Neuronal stem cell (in vitro differentiated cells): ENCODE measurements around the gene PALMD.

Source experiments
- DNase-seq: peaks from one replicate; pipeline ENCODE4 v3.0.0-alpha.2; 2013; ENCODE audit warnings: low spot score
- H2AFZ ChIP-seq: one replicate; pipeline ENCODE4 v1.6.1; 2013; ENCODE audit warnings: mild to moderate bottlenecking, low read length, inconsistent platforms
- H2AK5ac ChIP-seq: 2 replicates; pipeline ENCODE4 v1.6.1; 2013; ENCODE audit warnings: low read depth, mild to moderate bottlenecking, inconsistent platforms, low read length, moderate library complexity, mixed read lengths
- H2BK120ac ChIP-seq: 2 replicates; pipeline ENCODE4 v1.6.1; 2013; ENCODE audit warnings: low read depth, mild to moderate bottlenecking, inconsistent platforms, low read length, moderate library complexity, mixed read lengths
- H2BK12ac ChIP-seq: one replicate; pipeline ENCODE4 v1.6.1; 2013; ENCODE audit warnings: low read length, inconsistent platforms
- H2BK15ac ChIP-seq: 2 replicates; pipeline ENCODE4 v1.6.1; 2013; ENCODE audit warnings: mild to moderate bottlenecking, low read length, inconsistent platforms, mixed read lengths
- H2BK5ac ChIP-seq: one replicate; pipeline ENCODE4 v1.6.1; 2013; ENCODE audit warnings: inconsistent platforms, mild to moderate bottlenecking, low read length, moderate library complexity
- H3K14ac ChIP-seq: one replicate; pipeline ENCODE4 v1.6.1; 2013; ENCODE audit warnings: low read length, inconsistent platforms
- H3K18ac ChIP-seq: 2 replicates; pipeline ENCODE4 v1.6.1; 2013; ENCODE audit warnings: low read length, inconsistent platforms
- H3K23ac ChIP-seq: 2 replicates; pipeline ENCODE4 v1.6.1; 2013; ENCODE audit warnings: low read depth, mild to moderate bottlenecking, mixed read lengths, low read length, inconsistent platforms; ENCODE audit not compliant: poor library complexity
- H3K27ac ChIP-seq: replicated peaks from 3 replicates; pipeline ENCODE4 v1.5.1; 2013; ENCODE audit warnings: low read length, inconsistent platforms
- H3K27me3 ChIP-seq, 3 experiments: 2 replicates each; pipeline ENCODE4 v1.6.1; 2013; ENCODE audit warnings: low read length in 3 of 3, mild to moderate bottlenecking in 2 of 3, inconsistent platforms in 1 of 3, low read depth in 1 of 3, mixed read lengths in 1 of 3, moderate library complexity in 1 of 3; ENCODE audit not compliant: control insufficient read depth in 3 of 3, insufficient read depth in 3 of 3
- H3K36me3 ChIP-seq, 2 donors: replicated peaks in 1 of 2; 2 replicates each; pipeline ENCODE4 v1.6.1; 2013; ENCODE audit warnings: low read length in 2 of 2; ENCODE audit not compliant: control insufficient read depth in 2 of 2, insufficient read depth in 2 of 2
- H3K4ac ChIP-seq: 2 replicates; pipeline ENCODE4 v1.6.1; 2013; ENCODE audit warnings: inconsistent platforms, mild to moderate bottlenecking, low read length, moderate library complexity
- H3K4me1 ChIP-seq, 2 donors: 1 replicate in 1 of 2; 2 replicates in 1 of 2; pipeline ENCODE4 v1.6.1; 2013; ENCODE audit warnings: low read length in 2 of 2, low read depth in 1 of 2; ENCODE audit not compliant: control insufficient read depth in 2 of 2, insufficient read depth in 1 of 2
- H3K4me2 ChIP-seq: one replicate; pipeline ENCODE4 v1.6.1; 2013; ENCODE audit warnings: mild to moderate bottlenecking, low read length, inconsistent platforms; ENCODE audit not compliant: insufficient read depth, poor library complexity, severe bottlenecking
- H3K4me3 ChIP-seq, 2 donors: 2 replicates each; pipeline ENCODE4 v1.5.1; 2013; ENCODE audit warnings: low read length in 2 of 2, mild to moderate bottlenecking in 2 of 2, inconsistent platforms in 1 of 2, moderate library complexity in 1 of 2
- H3K79me1 ChIP-seq: one replicate; pipeline ENCODE4 v1.6.1; 2013; ENCODE audit warnings: low read depth, mild to moderate bottlenecking, inconsistent platforms, low read length, moderate library complexity
- H3K9ac ChIP-seq: one replicate; pipeline ENCODE4 v1.6.1; 2013; ENCODE audit warnings: mild to moderate bottlenecking, low read depth, low read length, inconsistent platforms; ENCODE audit not compliant: poor library complexity
- H3K9me3 ChIP-seq, 2 donors: replicated peaks in 1 of 2; 2 replicates each; pipeline versions ENCODE3 to v1.6.1; 2013; ENCODE audit warnings: low read length in 2 of 2, mild to moderate bottlenecking in 2 of 2, inconsistent platforms in 1 of 2, low read depth in 1 of 2, mixed read lengths in 1 of 2, moderate library complexity in 1 of 2; ENCODE audit not compliant: control insufficient read depth in 2 of 2, insufficient read depth in 1 of 2
- H4K8ac ChIP-seq: one replicate; pipeline ENCODE4 v1.6.1; 2013; ENCODE audit warnings: low read depth, mild to moderate bottlenecking, inconsistent platforms, low read length, moderate library complexity
- H4K91ac ChIP-seq: one replicate; pipeline ENCODE4 v1.6.1; 2013; ENCODE audit warnings: low read length, low read depth, mild to moderate bottlenecking, inconsistent platforms; ENCODE audit not compliant: poor library complexity
- WGBS, 2 donors: extraction: QIAGEN DNeasy Blood & Tissue Kit; methylation state at CpG; one replicate each; pipeline ENCODE4 v1.1.7; 2013; ENCODE audit warnings: missing lambda C conversion rate in 2 of 2, mixed read lengths in 1 of 2; ENCODE audit not compliant: insufficient read length in 2 of 2, insufficient replicate concordance in 1 of 2; ENCODE audit errors: extremely low coverage in 2 of 2; 5-methylcytosine and 5-hydroxymethylcytosine counted together

PALMD gene

DNA sequence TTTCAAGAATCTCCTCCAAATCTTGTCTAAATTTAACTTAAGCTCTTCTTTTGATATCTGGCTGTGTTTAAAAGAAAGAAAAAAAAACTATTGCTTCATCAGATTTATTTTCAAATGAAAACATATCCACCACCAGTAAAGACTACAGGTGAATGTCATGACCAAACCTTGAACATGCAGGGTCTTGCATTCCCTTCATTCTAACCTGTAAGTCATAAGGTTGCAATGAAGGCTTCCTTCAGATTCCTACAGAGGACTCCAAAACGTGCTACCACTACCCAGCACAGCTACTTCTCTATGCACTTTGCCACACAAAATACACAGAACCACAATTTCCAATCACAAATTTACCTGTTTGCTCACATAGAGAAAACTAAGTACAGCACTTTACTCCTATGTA is 94.2 kb downstream of the PALMD start:
- H4K91ac ChIP-seq: no peak overlapping the region
- no peak overlapping the region for H2AK5ac ChIP-seq
- no peak overlapping the region for H2BK120ac ChIP-seq
- no peak overlapping the region for H3K9ac ChIP-seq
- H3K79me1 ChIP-seq: no peaks in the 10 kb centered on the region
- H3K9me3 ChIP-seq: no peaks in the 10 kb centered on the region
- H3K4ac ChIP-seq: no peak overlapping the region
- no CpG with 5 or more reads among the region's 1 CpG for WGBS, 2 donors
- peaks cover 0 to 14% of the 10 kb centered on the region in 2 donors for H3K36me3 ChIP-seq
- H3K27ac ChIP-seq: no peak overlapping the region
- no peaks in the 10 kb centered on the region for H3K27me3 ChIP-seq
- H2BK5ac ChIP-seq: no peak overlapping the region
- H2BK12ac ChIP-seq: no peak overlapping the region
- no peak overlapping the region for H3K23ac ChIP-seq
- no peak overlapping the region for H3K4me3 ChIP-seq
- H3K18ac ChIP-seq: no peak overlapping the region
- no peak overlapping the region for H3K14ac ChIP-seq
- no peak overlapping the region for H3K4me2 ChIP-seq
- no peak overlapping the region for H2AFZ ChIP-seq
- DNase-seq: no peak
- no peak overlapping the region for H2BK15ac ChIP-seq
- no peak overlapping the region for H4K8ac ChIP-seq
- no peaks in the 10 kb centered on the region for H3K4me1 ChIP-seq
